Heart left ventricle (tissue), 16 donors: ENCODE data around the gene SLCO1C1. TPM values are rescaled to one million over a fixed set of nuclear protein-coding genes. Genes with fewer than 3 reads are reported as not detected.

Experiments used
- ATAC-seq, 4 donors: fragments of 200-7000 bp; cut with Tn5 transposase; one replicate each; pipeline ENCODE4 v1.9.1; 2020 to 2022; ENCODE audit warnings: moderate library complexity in 4 of 4, mild to moderate bottlenecking in 3 of 4, moderate number of reproducible peaks in 1 of 4
- DNase-seq, 5 donors: peaks; one replicate each; pipeline ENCODE4 v3.0.0-alpha.2; 2020
- H3K27ac ChIP-seq, 12 donors: fragments of 200-600 bp; sonication (generic) in 4 of 12; one replicate each; pipeline versions ENCODE4 v1.5.0 to v1.8.0; 2016 to 2022; ENCODE audit warnings: mild to moderate bottlenecking in 2 of 12
- H3K27me3 ChIP-seq, 9 donors: fragments of 200-600 bp; sonication (generic) in 2 of 9; one replicate each; pipeline versions ENCODE4 v1.5.1 to v1.8.0; 2016 to 2022; ENCODE audit warnings: mild to moderate bottlenecking in 3 of 9
- H3K36me3 ChIP-seq, 9 donors: fragments of 200-600 bp; sonication (generic) in 2 of 9; one replicate each; pipeline versions ENCODE4 v1.5.0 to v1.8.0; 2018 to 2022; ENCODE audit warnings: mild to moderate bottlenecking in 2 of 9
- H3K4me1 ChIP-seq, 12 donors: fragments of 200-600 bp; sonication (generic) in 4 of 12; one replicate each; pipeline versions ENCODE4 v1.5.0 to v1.8.0; 2016 to 2022; ENCODE audit warnings: mild to moderate bottlenecking in 3 of 12
- H3K4me3 ChIP-seq, 12 donors: fragments of 200-600 bp; sonication (generic) in 4 of 12; one replicate each; pipeline versions ENCODE4 v1.5.0 to v1.8.0; 2017 to 2022; ENCODE audit warnings: mild to moderate bottlenecking in 9 of 12, moderate library complexity in 4 of 12
- H3K9me3 ChIP-seq, 12 donors: fragments of 200-600 bp; sonication (generic) in 4 of 12; one replicate each; pipeline versions ENCODE4 v1.5.0 to v1.8.0; 2016 to 2022; ENCODE audit warnings: mild to moderate bottlenecking in 1 of 12
- POLR2A ChIP-seq, 2 donors: fragments of 450-650 bp; IDR thresholded peaks; one replicate each; pipeline ENCODE4 v1.6.1; 2017; ENCODE audit warnings: antibody characterized with exemption in 2 of 2, mild to moderate bottlenecking in 2 of 2, moderate library complexity in 2 of 2
- WGBS, 4 donors: extraction: QIAGEN DNeasy Blood & Tissue Kit in 2 of 4; methylation state at CpG; one replicate each; pipeline versions ENCODE4 v1.1.5 to v1.1.7; 2013 to 2018; 5-methylcytosine and 5-hydroxymethylcytosine counted together
- intact Hi-C, 10 donors: fragments of 100-400 bp; cut with DNase I; formaldehyde crosslinking; loops; one replicate each; pipeline versions ENCODE4 v1.11.1 to v1.14.2; 2022
- polyA plus RNA-seq, 2 donors: library from polyadenylated mRNA; stranded (reverse); fragments of 200-250 nt; gene quantifications; one replicate each; pipeline ENCODE4 v1.2.3, GENCODE V29; 2013
- total RNA-seq, 9 donors: library from RNA; depleted of rRNA in 2 of 9; stranded (reverse); fragments of >200 nt in 2 of 9; fragmentation: NEBNext Ultra II Directional in 3 of 9; extraction: Animal tissue kit (Norgen Biotek cat#: 25700) in 3 of 9; gene quantifications; one replicate each; pipeline versions ENCODE4 v1.1.0 to v1.2.4, GENCODE V29; 2016 to 2023
- TF ChIP-seq, protein P1 (sequence below), 12 donors: fragments of 200-600 bp; sonication (generic) in 4 of 12; IDR thresholded peaks; one replicate each; pipeline versions ENCODE4 v1.5.0 to v1.8.0; 2018 to 2022; ENCODE audit warnings: antibody characterized with exemption in 12 of 12, mild to moderate bottlenecking in 5 of 12
- donor health status: ischemic (EF 13 %, LVEDD 7.1; RV severe dilation, severe dysfunction).
- donor health status: healthy with polysubstance abuse.
- donor health status: DM: no; HTN: yes; CAD: no.
- donor health status: DM: no; HTN: no; CAD: no.
- donor health status: ischemic (EF 25% LVEDD 6.9; RV normal size, moderate dysfunction).
- donor health status: ischemic (EF 25% LVEDD 5.7; RV mildly dilated, moderate dysfunction).
- donor health status: healthy.
- donor health status: DM: yes; HTN: yes; CAD: no.
- donor health status: ischemic (EF 35%, LVEDD 5.7; RV mildly dilated, moderate dysfunction).
- donor health status: nonischemic (EF 11% LVEDD 7.7; RV severe dilation, severe dysfunction).
- donor health status: DM: yes; HTN: yes; CAD: no.
- donor health status: PGD.
- donor health status: ischemic (EF 29% LVEDD 5.4; RV normal size, mild dysfunction).
- donor health status: nonischemic (EF 23%, LVEDD 6.1; RV moderate dilation, normal function).

SLCO1C1 gene
- total and polyA plus RNA-seq, 11 donors: 0.57 to 7.2 (median 1.2) TPM

DNA sequence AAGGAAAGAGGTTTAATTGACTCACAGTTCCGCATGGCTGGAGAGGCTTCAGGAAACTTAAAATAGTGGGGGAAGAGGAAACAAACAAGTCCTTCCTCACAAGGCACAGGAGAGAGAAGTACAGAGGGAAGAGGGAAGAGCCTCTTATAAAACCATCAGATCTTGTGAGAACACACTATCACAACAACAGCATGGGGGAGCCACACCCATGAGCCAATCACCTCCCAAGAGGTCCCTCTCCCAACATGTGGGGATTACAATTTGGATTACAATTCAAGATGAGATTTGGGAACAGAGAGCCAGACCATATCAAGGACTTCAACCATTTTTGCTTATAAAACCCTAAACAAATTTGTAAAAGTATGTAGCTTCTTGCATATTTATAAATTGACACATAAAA lies 45.8 kb downstream of the SLCO1C1 start:
- TF ChIP-seq POLR2A (IDR thresholded peaks at IDR 0.05): no peak
- TF ChIP-seq, protein P1, sequence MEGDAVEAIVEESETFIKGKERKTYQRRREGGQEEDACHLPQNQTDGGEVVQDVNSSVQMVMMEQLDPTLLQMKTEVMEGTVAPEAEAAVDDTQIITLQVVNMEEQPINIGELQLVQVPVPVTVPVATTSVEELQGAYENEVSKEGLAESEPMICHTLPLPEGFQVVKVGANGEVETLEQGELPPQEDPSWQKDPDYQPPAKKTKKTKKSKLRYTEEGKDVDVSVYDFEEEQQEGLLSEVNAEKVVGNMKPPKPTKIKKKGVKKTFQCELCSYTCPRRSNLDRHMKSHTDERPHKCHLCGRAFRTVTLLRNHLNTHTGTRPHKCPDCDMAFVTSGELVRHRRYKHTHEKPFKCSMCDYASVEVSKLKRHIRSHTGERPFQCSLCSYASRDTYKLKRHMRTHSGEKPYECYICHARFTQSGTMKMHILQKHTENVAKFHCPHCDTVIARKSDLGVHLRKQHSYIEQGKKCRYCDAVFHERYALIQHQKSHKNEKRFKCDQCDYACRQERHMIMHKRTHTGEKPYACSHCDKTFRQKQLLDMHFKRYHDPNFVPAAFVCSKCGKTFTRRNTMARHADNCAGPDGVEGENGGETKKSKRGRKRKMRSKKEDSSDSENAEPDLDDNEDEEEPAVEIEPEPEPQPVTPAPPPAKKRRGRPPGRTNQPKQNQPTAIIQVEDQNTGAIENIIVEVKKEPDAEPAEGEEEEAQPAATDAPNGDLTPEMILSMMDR (IDR thresholded peaks at IDR 0.05): no peak
- 69 to 92% (median 80%) methylated on average over 1 of the region's 1 CpG for WGBS, 4 donors

DNA sequence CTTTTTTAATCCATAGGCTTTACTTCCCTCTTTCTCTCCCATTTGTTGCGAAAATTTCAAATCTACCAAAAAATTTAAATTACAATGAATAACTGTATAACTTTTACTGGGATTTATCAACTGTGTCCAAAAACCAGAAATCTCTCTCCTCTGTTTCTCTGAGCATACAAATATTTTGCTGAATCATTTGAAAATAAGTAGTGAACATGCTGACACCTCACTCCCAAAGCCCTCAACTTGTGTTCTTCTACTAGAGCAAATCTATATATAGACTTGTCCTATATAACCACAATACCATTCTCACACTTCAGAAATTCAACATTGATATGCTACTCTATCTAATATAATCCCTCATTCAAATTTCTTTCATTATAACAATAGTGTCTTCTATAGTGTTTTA lies 53.1 kb downstream of the SLCO1C1 start:
- no peaks in the 10 kb centered on the region for H3K27me3 ChIP-seq
- intact Hi-C loops: no loop called here
- H3K36me3 ChIP-seq: no peaks in the 10 kb centered on the region
- no peak overlapping the region for H3K27ac ChIP-seq
- DNase-seq (no peak), ATAC-seq (no peak)
- H3K4me3 ChIP-seq: no peak overlapping the region
- no peak for TF ChIP-seq POLR2A (IDR thresholded peaks at IDR 0.05)
- TF ChIP-seq, protein P1 (IDR thresholded peaks at IDR 0.05): no peak
- H3K9me3 ChIP-seq: no peaks in the 10 kb centered on the region
- 89 to 93% (median 92%) methylated on average over 1 of the region's 1 CpG for WGBS, 4 donors
- no peaks in the 10 kb centered on the region for H3K4me1 ChIP-seq

More for the DNA sequence above, 45.8 kb downstream of the SLCO1C1 start:
- Histone ChIP-seq H3K4me1 (no peaks in the 10 kb centered on the region), H3K36me3 (no peaks in the 10 kb centered on the region), H3K27me3 (no peaks in the 10 kb centered on the region), H3K4me3 (no peak overlapping the region), H3K9me3 (no peaks in the 10 kb centered on the region), H3K27ac (no peak overlapping the region)
- no peak for DNase-seq
- no peak for ATAC-seq
- intact Hi-C loops: no loop called here

DNA sequence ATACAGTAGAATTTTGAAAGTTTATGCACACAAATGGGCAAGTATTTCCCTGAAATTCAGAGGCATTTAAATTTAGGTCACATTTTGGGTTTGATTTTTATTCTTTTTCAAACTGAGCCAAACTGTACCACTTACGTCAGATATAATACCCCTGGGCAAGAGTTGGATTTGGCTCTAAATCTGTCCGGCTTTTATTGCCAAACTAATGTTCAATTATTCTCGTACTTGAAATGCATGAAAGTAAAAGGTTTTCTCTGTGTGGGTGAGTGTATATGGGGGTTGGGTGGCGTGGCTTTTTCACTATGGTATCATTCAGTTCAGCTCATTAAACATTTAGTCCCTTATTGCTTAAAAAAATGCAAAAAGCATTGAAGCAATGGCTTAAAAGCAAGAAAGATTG lies 55.9 kb downstream of the SLCO1C1 start:
- H3K9me3 ChIP-seq: no peaks in the 10 kb centered on the region
- H3K4me1 ChIP-seq: no peaks in the 10 kb centered on the region
- H3K4me3 ChIP-seq: no peak overlapping the region
- H3K27me3 ChIP-seq: no peaks in the 10 kb centered on the region
- DNase-seq (no peak), ATAC-seq (no peak)
- 62 to 68% (median 67%) methylated on average over 4 of the region's 4 CpGs for WGBS, 4 donors
- TF ChIP-seq, protein P1 (IDR thresholded peaks at IDR 0.05): no peak
- TF ChIP-seq POLR2A (IDR thresholded peaks at IDR 0.05): no peak
- no peaks in the 10 kb centered on the region for H3K36me3 ChIP-seq
- intact Hi-C loops: no loop called here
- no peak overlapping the region for H3K27ac ChIP-seq

DNA sequence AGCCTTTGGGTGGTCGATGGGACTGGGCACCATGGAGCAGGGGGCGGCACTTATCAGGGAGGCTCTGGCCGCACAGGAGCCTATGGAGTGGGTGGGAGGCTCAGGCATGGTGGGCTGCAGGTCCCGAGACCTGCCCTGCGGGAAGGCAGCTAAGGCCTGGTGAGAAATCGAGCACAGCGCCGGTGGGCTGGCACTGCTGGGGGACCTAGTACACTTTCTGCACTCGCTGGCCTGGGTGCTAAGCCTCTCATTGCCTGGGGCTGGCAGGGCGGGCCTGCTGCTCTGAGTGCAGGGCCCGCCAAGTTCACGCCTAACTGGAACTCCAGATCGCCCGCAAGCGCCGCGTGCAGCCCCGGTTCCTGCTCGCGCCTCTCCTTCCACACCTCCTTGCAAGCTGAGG lies 82.3 kb downstream of the SLCO1C1 start:
- WGBS, 4 donors: 81 to 94% (median 83%) methylated on average over 18 to 20 of the region's 20 CpGs; no CpG with 5 or more reads in 1 of the 4 donors
- H3K4me1 ChIP-seq: no peaks in the 10 kb centered on the region
- H3K36me3 ChIP-seq: no peaks in the 10 kb centered on the region
- peaks cover 0 to 14% (median 5%) of the 10 kb centered on the region in 12 donors for H3K9me3 ChIP-seq
- intact Hi-C loops: no loop called here
- no peak for TF ChIP-seq POLR2A (IDR thresholded peaks at IDR 0.05)
- TF ChIP-seq, protein P1 (IDR thresholded peaks at IDR 0.05): no peak
- DNase-seq (no peak), ATAC-seq (no peak)
- H3K27ac ChIP-seq: no peak overlapping the region
- H3K4me3 ChIP-seq: no peak overlapping the region
- no peaks in the 10 kb centered on the region for H3K27me3 ChIP-seq
